CD4-positive, alpha-beta T cell treated with Interleukin-21 for 1 hour (primary cell): ENCODE measurements around the gene MRPL20.
"Not testable (repeated sequence)": the region's sequence is repeated elsewhere in the genome, so short reads cannot be mapped to it uniquely, and the experiment has no call there.

Experiments
- DNase-seq: peaks from one replicate; pipeline ENCODE4 v3.0.0-alpha.2; 2020

The MRPL20 gene

GRCh38 chr1:1380860-1381259 lies 26.2 kb downstream of the MRPL20 start:
- no peak for DNase-seq

GRCh38 chr1:1377540-1378205 lies 29.4 kb downstream of the MRPL20 start:
- no peak for DNase-seq

- no peak for DNase-seq
Measured at GRCh38 chr1:1376551-1377226, 30.4 kb downstream of the MRPL20 start.

- peak; percentile 99 for DNase-seq
Measured at GRCh38 chr1:1374929-1375662, 32.0 kb downstream of the MRPL20 start, which contains the start of gene AURKAIP1. TSS of gene AURKAIP1 (minus strand) at chr1:1375207. CDS start at chr1:1374756, 451 bp downstream.

- no peak for DNase-seq
Measured at GRCh38 chr1:1374589-1374928, 32.5 kb downstream of the MRPL20 start.

GRCh38 chr1:1373815-1374588 lies 33.1 kb downstream of the MRPL20 start:
- no peak for DNase-seq

GRCh38 chr1:1373051-1373814 lies 33.9 kb downstream of the MRPL20 start:
- DNase-seq: no peak

GRCh38 chr1:1371746-1372711 lies 35.1 kb downstream of the MRPL20 start:
- DNase-seq: peak; percentile 77

GRCh38 chr1:1371364-1371745 lies 35.7 kb downstream of the MRPL20 start:
- DNase-seq: peak; percentile 88

GRCh38 chr1:1370771-1371300 lies 36.3 kb downstream of the MRPL20 start:
- no peak for DNase-seq

- not testable (repeated sequence) for DNase-seq
Measured at GRCh38 chr1:1370094-1370493, 37.0 kb downstream of the MRPL20 start.

GRCh38 chr1:1367315-1367714 lies 39.8 kb downstream of the MRPL20 start:
- no peak for DNase-seq

- no peak for DNase-seq
Measured at GRCh38 chr1:1366699-1367066, 40.4 kb downstream of the MRPL20 start.

- no peak for DNase-seq
Measured at GRCh38 chr1:1365875-1366698, 41.0 kb downstream of the MRPL20 start.

GRCh38 chr1:1364266-1364665 lies 42.8 kb downstream of the MRPL20 start:
- DNase-seq: no peak

- no peak for DNase-seq
Measured at GRCh38 chr1:1361982-1362423, 45.1 kb downstream of the MRPL20 start.

- no peak for DNase-seq
Measured at GRCh38 chr1:1361233-1361981, 45.7 kb downstream of the MRPL20 start.

- no peak for DNase-seq
Measured at GRCh38 chr1:1360506-1361169, 46.5 kb downstream of the MRPL20 start.
